K562 (cell line): ENCODE data around the gene CHCHD5. TPM values are rescaled to one million over a fixed set of nuclear protein-coding genes. Genes with fewer than 3 reads are reported as not detected.

Source experiments
- BHLHE40 ChIP-seq: IDR thresholded peaks from 2 replicates; pipeline ENCODE4 v1.6.1; 2011; ENCODE audit warnings: low read length, improper control_type of control experiment
- BRF2 ChIP-seq: IDR thresholded peaks from 3 replicates; pipeline ENCODE4 v1.6.1; 2011; ENCODE audit warnings: borderline replicate concordance, mild to moderate bottlenecking; ENCODE audit not compliant: insufficient read length, insufficient read depth
- CBFA2T3 ChIP-seq: fragments of 450-650 bp; IDR thresholded peaks from 2 replicates; pipeline ENCODE4 v1.6.1; 2017
- DDX20 ChIP-seq: fragments of 450-650 bp; IDR thresholded peaks from 2 replicates; pipeline ENCODE4 v1.6.1; 2016; ENCODE audit warnings: missing genetic modification characterization, low read depth, mild to moderate bottlenecking, missing compliant biosample characterization, moderate library complexity
- DPF2 ChIP-seq: fragments of 450-650 bp; IDR thresholded peaks from 2 replicates; pipeline ENCODE4 v1.6.1; 2016
- E2F1 ChIP-seq: sonication (generic); formaldehyde crosslinking; IDR thresholded peaks from 2 replicates; pipeline ENCODE4 v1.8.1; 2023; ENCODE audit warnings: mild to moderate bottlenecking, missing genetic modification reagents, moderate library complexity
- E2F4 ChIP-seq: sonication (generic); formaldehyde crosslinking; IDR thresholded peaks from 2 replicates; pipeline ENCODE4 v1.8.0; 2022; ENCODE audit warnings: mild to moderate bottlenecking, low read depth, missing genetic modification reagents
- EGR1 ChIP-seq: fragments of 450-650 bp; conservative IDR thresholded peaks from 2 replicates; pipeline ENCODE4 v1.6.1; 2017; ENCODE audit warnings: mild to moderate bottlenecking
- ELF1 ChIP-seq: fragments of 200-800 bp; sonication (Bioruptor generic); IDR thresholded peaks from 2 replicates; pipeline ENCODE4 v1.6.1; 2016; ENCODE audit warnings: missing genetic modification characterization, missing compliant biosample characterization
- ELF2 ChIP-seq: fragments of 250-450 bp; sonication (Bioruptor Pico); IDR thresholded peaks from 2 replicates; pipeline ENCODE4 v1.5.0; 2021; ENCODE audit warnings: mild to moderate bottlenecking
- HBP1 ChIP-seq: fragments of 450-650 bp; formaldehyde crosslinking; IDR thresholded peaks from 2 replicates; pipeline ENCODE4 v1.4.0; 2022; ENCODE audit warnings: missing genetic modification characterization
- MBD1 ChIP-seq: fragments of 250-450 bp; sonication (Bioruptor Pico); IDR thresholded peaks from 2 replicates; pipeline ENCODE4 v1.8.0; 2022; ENCODE audit warnings: inconsistent platforms
- MTF1 ChIP-seq: fragments of 250-450 bp; sonication (Bioruptor Pico); IDR thresholded peaks from 2 replicates; pipeline ENCODE4 v1.9.0; 2021; ENCODE audit warnings: moderate library complexity, mild to moderate bottlenecking, inconsistent platforms, borderline replicate concordance
- OTX1 ChIP-seq: fragments of 450-650 bp; formaldehyde crosslinking; IDR thresholded peaks from 2 replicates; pipeline ENCODE4 v1.4.0; 2022; ENCODE audit warnings: mild to moderate bottlenecking
- PHF21A ChIP-seq: fragments of 450-650 bp; IDR thresholded peaks from 2 replicates; pipeline ENCODE4 v1.6.1; 2017; ENCODE audit warnings: low read depth, borderline replicate concordance
- TCF3 ChIP-seq: sonication (generic); formaldehyde crosslinking; IDR thresholded peaks from 2 replicates; pipeline ENCODE4 v1.4.0; 2020; ENCODE audit warnings: mild to moderate bottlenecking, missing genetic modification reagents
- ZBTB26 ChIP-seq: fragments of 450-650 bp; formaldehyde crosslinking; IDR thresholded peaks from 2 replicates; pipeline ENCODE4 v1.4.0; 2022; ENCODE audit warnings: missing genetic modification characterization
- ZBTB7A ChIP-seq: IDR thresholded peaks from 2 replicates; pipeline ENCODE4 v1.6.1; 2011; ENCODE audit warnings: low read depth, mild to moderate bottlenecking, low read length, moderate library complexity, borderline replicate concordance; ENCODE audit not compliant: control insufficient read depth
- ZNF121 ChIP-seq: sonication (generic); formaldehyde crosslinking; conservative IDR thresholded peaks from 2 replicates; pipeline ENCODE4 v1.8.0; 2022; ENCODE audit warnings: missing genetic modification reagents
- polyA plus RNA-seq, 8 experiments: library from polyadenylated mRNA; depleted of rRNA in 4 of 8; stranded (reverse) in 5 of 8; unstranded in 3 of 8; fragments of >200 nt; fragmentation: Nextera tagmentation in 2 of 8; fragmentation: Illumina TruSeq in 1 of 8; extraction: Ambion mirVana in 2 of 8; extraction: Trizol in 1 of 8; gene quantifications; 2 replicates each; pipeline versions ENCODE4 v1.2.1 to v1.2.3, GENCODE V29; 2011 to 2014; ENCODE audit warnings: inconsistent platforms in 1 of 8, missing spikeins in 1 of 8
- total RNA-seq, 7 experiments: library from RNA; depleted of rRNA in 6 of 7; stranded (reverse); fragments of >200 nt in 6 of 7; fragmentation: Illumina TruSeq in 2 of 7; extraction: Trizol in 2 of 7; gene quantifications; 2 replicates each; pipeline versions ENCODE4 v1.2.1 to v1.2.3, GENCODE V29; 2011 to 2021; ENCODE audit warnings: low replicate concordance in 1 of 7
- TF ChIP-seq, protein P1 (sequence below), 2 experiments: fragments of 450-650 bp in 1 of 2; sonication (generic) in 1 of 2; formaldehyde crosslinking in 1 of 2; IDR thresholded peaks in 1 of 2; conservative IDR thresholded peaks in 1 of 2; 2 replicates each; pipeline versions ENCODE4 v1.6.1 to v1.8.1; 2016 to 2023; ENCODE audit warnings: mild to moderate bottlenecking in 2 of 2, moderate library complexity in 2 of 2, inconsistent platforms in 1 of 2, missing genetic modification reagents in 1 of 2

The CHCHD5 gene
- total and polyA plus RNA-seq, 9 of the 15 experiments (the other 6 are each of a cell fraction or from before 2014, with no cell fraction given): 7.4 to 79.3 (median 33.4) TPM

GRCh38 chr2:112584891-112585250 is 462 bp downstream of the CHCHD5 start (continued):
- TF ChIP-seq ELF1 (tag) (no peak), BHLHE40 (no peak), ZBTB26 (CRISPR knock-in tag) (no peak), HBP1 (CRISPR knock-in tag) (no peak), DDX20 (tag) (no peak), CBFA2T3 (no peak), ELF2 (CRISPR knock-in tag) (peak; percentile 15; the same call in 1 of the 2 replicates), MBD1 (CRISPR knock-in tag) (no peak), ZNF121 (CRISPR knock-in tag) (no peak), E2F1 (no peak), PHF21A (peak; percentile 78; the same call in 1 of the 2 replicates), EGR1 (0 out of 2 replicates have a peak, but pooled peaks have one; percentile 2), BRF2 (no peak), E2F4 (CRISPR knock-in tag) (no peak), OTX1 (0 out of 2 replicates have a peak, but pooled peaks have one; percentile 44), TCF3 (CRISPR knock-in tag) (no peak), ZBTB7A (no peak), MTF1 (CRISPR knock-in tag) (no peak), DPF2 (peak; percentile 29; the same call in 1 of the 2 replicates)
- TF ChIP-seq, protein P1, sequence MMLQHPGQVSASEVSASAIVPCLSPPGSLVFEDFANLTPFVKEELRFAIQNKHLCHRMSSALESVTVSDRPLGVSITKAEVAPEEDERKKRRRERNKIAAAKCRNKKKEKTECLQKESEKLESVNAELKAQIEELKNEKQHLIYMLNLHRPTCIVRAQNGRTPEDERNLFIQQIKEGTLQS (IDR thresholded peaks at IDR 0.05): no peak
- TF ChIP-seq, protein P1 (CRISPR knock-in tag; conservative IDR thresholded peaks at IDR 0.05): no peak
